ENCODE measurements around the gene LY86. TPM values are rescaled to one million over a fixed set of nuclear protein-coding genes. Genes with fewer than 3 reads are reported as not detected.

The LY86 gene
- total and polyA plus RNA-seq, 2 donors (not counting 3 experiments of a cell fraction or from before 2014, with no cell fraction given) = not detected

DNA sequence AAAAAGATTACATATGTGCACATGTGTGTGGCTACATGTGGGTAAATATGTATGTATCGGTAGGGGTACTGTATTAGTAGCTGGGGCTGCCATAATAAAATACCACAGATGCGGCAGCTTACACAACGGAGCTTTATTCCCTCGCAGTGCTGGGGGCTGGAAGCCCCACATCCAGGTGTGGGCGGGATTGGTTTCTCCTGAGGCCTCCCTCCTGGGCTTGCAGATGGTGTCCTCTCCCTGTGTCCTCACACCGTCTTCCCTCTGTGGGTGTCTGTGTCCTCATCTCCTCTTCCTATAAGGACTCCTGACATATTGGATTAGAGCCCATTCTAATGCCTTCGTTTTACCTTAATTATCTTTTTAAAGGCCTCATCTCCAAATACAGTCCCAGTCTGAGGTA is 97.7 kb downstream of the LY86 start:
- Histone ChIP-seq H3K36me3 (ENCODE audit: control insufficient read depth in 2 of 2, extremely low read depth in 1 of 2, insufficient read depth in 2 of 2, low read length in 2 of 2) (no peaks in the 10 kb centered on the region), H3K27ac (ENCODE audit: insufficient read depth, low read depth, low read length) (no peak overlapping the region), H3K4me2 (ENCODE audit: insufficient read depth, low read length) (no peak overlapping the region), H3K9me1 (replicated peaks; ENCODE audit: control insufficient read depth, extremely low read depth, insufficient read depth, low read length) (no peaks in the 10 kb centered on the region), H3K79me2 (ENCODE audit: control insufficient read depth, insufficient read depth, low read length) (no peaks in the 10 kb centered on the region), H3K4me3 (replicated peaks in 1 of 3; ENCODE audit: insufficient read depth in 1 of 3, low read depth in 1 of 3, low read length in 3 of 3) (no peak overlapping the region), H4K20me1 (replicated peaks; ENCODE audit: control insufficient read depth, extremely low read depth, insufficient read depth, low read length) (no peaks in the 10 kb centered on the region), H3K4me1 (ENCODE audit: control insufficient read depth, extremely low read depth, insufficient read depth, low read length) (peaks cover 43% of the 10 kb centered on the region), H3K27me3 (ENCODE audit: control insufficient read depth in 2 of 2, insufficient read depth in 2 of 2, low read length in 2 of 2) (peaks cover 8 to 10% of the 10 kb centered on the region in 2 experiments), H2AFZ (ENCODE audit: low read depth, low read length) (no peak overlapping the region), H3K9me3 (replicated peaks; ENCODE audit: control insufficient read depth, insufficient read depth, low read length) (no peaks in the 10 kb centered on the region), H3K9ac (replicated peaks; ENCODE audit: extremely low read depth, insufficient read depth, low read length) (no peak overlapping the region)
- dilution Hi-C loops (cut with MboI; ENCODE audit: extremely low pct_ligation_motif_present, low sequenced_read_pairs) (no loop called here), intact Hi-C loops (cut with micrococcal nuclease) (loop anchor here (5.0 kb wide), 3 partner anchors 141 to 456 kb away; no protein-coding TSS in a partner anchor)
- ChIA-PET CTCF (interaction anchor here (1.1 to 4.7 kb wide), 5 partner anchors 10 to 590 kb away, joined by 4 to 45 read pairs (median 5); no protein-coding TSS in a partner anchor), POLR2A (interaction anchor here (0.6 kb wide), 1 partner anchor 407 kb away, joined by 3 read pairs; no protein-coding TSS in a partner anchor)
- no TSS peak for BruUV-seq (replicated peaks)
- no peak for DNase-seq (ENCODE audit: low read depth, low spot score)
- FAIRE-seq = no peak
- TF ChIP-seq, protein P1, sequence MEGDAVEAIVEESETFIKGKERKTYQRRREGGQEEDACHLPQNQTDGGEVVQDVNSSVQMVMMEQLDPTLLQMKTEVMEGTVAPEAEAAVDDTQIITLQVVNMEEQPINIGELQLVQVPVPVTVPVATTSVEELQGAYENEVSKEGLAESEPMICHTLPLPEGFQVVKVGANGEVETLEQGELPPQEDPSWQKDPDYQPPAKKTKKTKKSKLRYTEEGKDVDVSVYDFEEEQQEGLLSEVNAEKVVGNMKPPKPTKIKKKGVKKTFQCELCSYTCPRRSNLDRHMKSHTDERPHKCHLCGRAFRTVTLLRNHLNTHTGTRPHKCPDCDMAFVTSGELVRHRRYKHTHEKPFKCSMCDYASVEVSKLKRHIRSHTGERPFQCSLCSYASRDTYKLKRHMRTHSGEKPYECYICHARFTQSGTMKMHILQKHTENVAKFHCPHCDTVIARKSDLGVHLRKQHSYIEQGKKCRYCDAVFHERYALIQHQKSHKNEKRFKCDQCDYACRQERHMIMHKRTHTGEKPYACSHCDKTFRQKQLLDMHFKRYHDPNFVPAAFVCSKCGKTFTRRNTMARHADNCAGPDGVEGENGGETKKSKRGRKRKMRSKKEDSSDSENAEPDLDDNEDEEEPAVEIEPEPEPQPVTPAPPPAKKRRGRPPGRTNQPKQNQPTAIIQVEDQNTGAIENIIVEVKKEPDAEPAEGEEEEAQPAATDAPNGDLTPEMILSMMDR (IDR thresholded peaks at IDR 0.05; ENCODE audit: extremely low read depth in 1 of 2, insufficient read depth in 1 of 2, low read depth in 1 of 2, low read length in 2 of 2) = no peak
- TF ChIP-seq POLR2AphosphoS5 (IDR thresholded peaks at IDR 0.05; ENCODE audit: insufficient read depth, low read depth, low read length) = no peak
- no peak for TF ChIP-seq POLR2A (IDR thresholded peaks at IDR 0.05; ENCODE audit: low read depth, low read length)
- no peak for TF ChIP-seq JUN (IDR thresholded peaks at IDR 0.05; ENCODE audit: borderline replicate concordance, insufficient read depth, insufficient read length, low read depth)
- TF ChIP-seq, protein P2, sequence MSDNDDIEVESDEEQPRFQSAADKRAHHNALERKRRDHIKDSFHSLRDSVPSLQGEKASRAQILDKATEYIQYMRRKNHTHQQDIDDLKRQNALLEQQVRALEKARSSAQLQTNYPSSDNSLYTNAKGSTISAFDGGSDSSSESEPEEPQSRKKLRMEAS (IDR thresholded peaks at IDR 0.05; ENCODE audit: insufficient read depth, insufficient read length) = no peak
- TF ChIP-seq FOS (IDR thresholded peaks at IDR 0.05; ENCODE audit: borderline replicate concordance, insufficient read depth, low read length) = no peak
- TF ChIP-seq EZH2 (IDR thresholded peaks at IDR 0.05; ENCODE audit: borderline replicate concordance, low read depth, low read length, severe bottlenecking) = no peak
- no peak for TF ChIP-seq MYC (IDR thresholded peaks at IDR 0.05; ENCODE audit: low read depth, low read length)
- TF ChIP-seq GATA2 (IDR thresholded peaks at IDR 0.05; ENCODE audit: insufficient read depth, insufficient read length, low read depth, low read length) = no peak
